Prostate gland (tissue), 2 donors: ENCODE measurements around the gene STKLD1. TPM values are rescaled to one million over a fixed set of nuclear protein-coding genes. Genes with fewer than 3 reads are reported as not detected.

Source experiments
- DNase-seq: peaks from one replicate; pipeline ENCODE4 v3.0.0-alpha.2; 2019; ENCODE audit warnings: low spot score
- H3K27ac ChIP-seq, 2 donors: fragments of 200-600 bp; sonication (generic); 2 replicates each; pipeline ENCODE4 v1.5.1; 2017 to 2019
- H3K27me3 ChIP-seq: fragments of 200-600 bp; sonication (generic); replicated peaks from 2 replicates; pipeline ENCODE4 v1.5.1; 2019; ENCODE audit not compliant: insufficient read depth
- H3K36me3 ChIP-seq, 2 donors: fragments of 200-600 bp; sonication (generic); 1 replicate in 1 of 2; 2 replicates in 1 of 2; pipeline versions ENCODE4 v1.5.1 to v1.8.1; 2017 to 2019
- H3K4me1 ChIP-seq: fragments of 200-600 bp; sonication (generic); replicated peaks from 2 replicates; pipeline ENCODE4 v1.5.1; 2019
- H3K4me3 ChIP-seq, 2 donors: fragments of 200-600 bp; sonication (generic); 2 replicates each; pipeline ENCODE4 v1.5.1; 2017 to 2019
- H3K9me3 ChIP-seq: fragments of 200-600 bp; sonication (generic); 2 replicates; pipeline ENCODE4 v1.5.1; 2017
- POLR2A ChIP-seq: fragments of 450-650 bp; IDR thresholded peaks from one replicate; pipeline ENCODE4 v1.6.1; 2016; ENCODE audit warnings: antibody characterized with exemption, mild to moderate bottlenecking
- POLR2AphosphoS5 ChIP-seq: sonication (generic); formaldehyde crosslinking; IDR thresholded peaks from one replicate; pipeline ENCODE4 v1.6.1; 2017; ENCODE audit warnings: antibody characterized with exemption
- WGBS: methylation state at CpG from one replicate; pipeline ENCODE4 v1.1.5; 2018; 5-methylcytosine and 5-hydroxymethylcytosine counted together
- intact Hi-C: fragments of 100-400 bp; cut with DNase I; formaldehyde crosslinking; loops from one replicate; pipeline ENCODE4 v1.14.2; 2022
- total RNA-seq, 2 donors: library from RNA; depleted of rRNA; stranded (reverse); fragments of >200 nt; gene quantifications; one replicate each; pipeline ENCODE4 v1.1.0, GENCODE V29; 2016
- TF ChIP-seq, protein P1 (sequence below), 4 experiments: fragments of 200-600 bp in 2 of 4; fragments of 450-650 bp in 2 of 4; sonication (generic) in 2 of 4; IDR thresholded peaks; 1 replicate in 3 of 4; 2 replicates in 1 of 4; pipeline ENCODE4 v1.5.1; 2016 to 2019; ENCODE audit warnings: antibody characterized with exemption in 4 of 4, mild to moderate bottlenecking in 2 of 4, moderate library complexity in 2 of 4

STKLD1 gene
- total RNA-seq, 2 donors from 2014 or later: 0.87 to 1.0 TPM

DNA sequence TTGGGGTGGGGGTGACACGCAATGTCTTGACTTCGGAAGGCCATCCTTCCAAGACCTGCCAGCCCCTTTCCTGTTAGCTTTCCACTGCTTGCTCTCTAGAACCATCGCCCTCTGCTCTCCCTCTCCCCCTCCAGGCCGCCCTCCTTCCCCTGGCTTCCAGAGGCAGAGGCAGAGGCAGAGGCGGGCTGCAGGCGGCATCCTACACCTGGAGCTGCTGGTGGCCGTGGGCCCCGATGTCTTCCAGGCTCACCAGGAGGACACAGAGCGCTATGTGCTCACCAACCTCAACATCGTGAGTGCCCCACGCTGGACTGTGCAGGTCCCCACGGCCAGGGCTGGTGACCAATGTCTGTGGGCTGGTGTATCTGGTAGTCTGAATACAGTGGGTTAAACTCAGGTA is 48.0 kb downstream of the STKLD1 start:
- 94% methylated on average over 10 of the region's 12 CpGs for WGBS
- H3K4me1 ChIP-seq: no peaks in the 10 kb centered on the region
- TF ChIP-seq, protein P1, sequence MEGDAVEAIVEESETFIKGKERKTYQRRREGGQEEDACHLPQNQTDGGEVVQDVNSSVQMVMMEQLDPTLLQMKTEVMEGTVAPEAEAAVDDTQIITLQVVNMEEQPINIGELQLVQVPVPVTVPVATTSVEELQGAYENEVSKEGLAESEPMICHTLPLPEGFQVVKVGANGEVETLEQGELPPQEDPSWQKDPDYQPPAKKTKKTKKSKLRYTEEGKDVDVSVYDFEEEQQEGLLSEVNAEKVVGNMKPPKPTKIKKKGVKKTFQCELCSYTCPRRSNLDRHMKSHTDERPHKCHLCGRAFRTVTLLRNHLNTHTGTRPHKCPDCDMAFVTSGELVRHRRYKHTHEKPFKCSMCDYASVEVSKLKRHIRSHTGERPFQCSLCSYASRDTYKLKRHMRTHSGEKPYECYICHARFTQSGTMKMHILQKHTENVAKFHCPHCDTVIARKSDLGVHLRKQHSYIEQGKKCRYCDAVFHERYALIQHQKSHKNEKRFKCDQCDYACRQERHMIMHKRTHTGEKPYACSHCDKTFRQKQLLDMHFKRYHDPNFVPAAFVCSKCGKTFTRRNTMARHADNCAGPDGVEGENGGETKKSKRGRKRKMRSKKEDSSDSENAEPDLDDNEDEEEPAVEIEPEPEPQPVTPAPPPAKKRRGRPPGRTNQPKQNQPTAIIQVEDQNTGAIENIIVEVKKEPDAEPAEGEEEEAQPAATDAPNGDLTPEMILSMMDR (IDR thresholded peaks at IDR 0.05): no peak
- TF ChIP-seq POLR2A (no peak), POLR2AphosphoS5 (no peak)
- no peak for DNase-seq
- no peaks in the 10 kb centered on the region for H3K36me3 ChIP-seq
- intact Hi-C loops: no loop called here
- H3K27ac ChIP-seq: no peak overlapping the region
- H3K9me3 ChIP-seq: no peaks in the 10 kb centered on the region
- H3K27me3 ChIP-seq: no peaks in the 10 kb centered on the region
- H3K4me3 ChIP-seq: no peak overlapping the region

GRCh38 chr9:133425049-133425632 is 49.0 kb downstream of the STKLD1 start:
- DNase-seq: no peak
- H3K4me1 ChIP-seq: no peaks in the 10 kb centered on the region
- H3K27me3 ChIP-seq: no peaks in the 10 kb centered on the region
- 93% methylated on average over 22 of the region's 22 CpGs for WGBS
- H3K4me3 ChIP-seq: no peak overlapping the region
- no peak overlapping the region for H3K27ac ChIP-seq
- TF ChIP-seq POLR2A (no peak), POLR2AphosphoS5 (no peak)
- TF ChIP-seq, protein P1 (IDR thresholded peaks at IDR 0.05): no peak
- H3K9me3 ChIP-seq: no peaks in the 10 kb centered on the region
- no peaks in the 10 kb centered on the region for H3K36me3 ChIP-seq
- intact Hi-C loops: no loop called here

DNA sequence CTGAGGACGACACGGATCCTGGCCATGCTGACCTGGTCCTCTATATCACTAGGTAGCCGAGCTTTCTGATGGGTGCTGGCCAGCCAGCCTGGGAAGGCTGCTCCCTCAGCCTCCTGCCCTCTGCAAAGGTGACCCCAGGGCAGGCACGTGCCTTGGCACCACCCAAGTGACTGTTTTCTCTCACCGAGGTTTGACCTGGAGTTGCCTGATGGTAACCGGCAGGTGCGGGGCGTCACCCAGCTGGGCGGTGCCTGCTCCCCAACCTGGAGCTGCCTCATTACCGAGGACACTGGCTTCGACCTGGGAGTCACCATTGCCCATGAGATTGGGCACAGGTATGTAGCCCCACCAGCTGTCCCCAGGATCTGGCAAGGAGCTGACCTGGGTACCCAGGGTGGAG is 49.8 kb downstream of the STKLD1 start:
- intact Hi-C loops: no loop called here
- Histone ChIP-seq H3K4me3 (no peak overlapping the region), H3K4me1 (no peaks in the 10 kb centered on the region), H3K27ac (no peak overlapping the region), H3K9me3 (no peaks in the 10 kb centered on the region), H3K36me3 (no peaks in the 10 kb centered on the region), H3K27me3 (no peaks in the 10 kb centered on the region)
- no peak for DNase-seq
- 89% methylated on average over 11 of the region's 11 CpGs for WGBS
- TF ChIP-seq POLR2AphosphoS5: no peak
- no peak for TF ChIP-seq POLR2A
- TF ChIP-seq, protein P1 (IDR thresholded peaks at IDR 0.05): no peak

DNA sequence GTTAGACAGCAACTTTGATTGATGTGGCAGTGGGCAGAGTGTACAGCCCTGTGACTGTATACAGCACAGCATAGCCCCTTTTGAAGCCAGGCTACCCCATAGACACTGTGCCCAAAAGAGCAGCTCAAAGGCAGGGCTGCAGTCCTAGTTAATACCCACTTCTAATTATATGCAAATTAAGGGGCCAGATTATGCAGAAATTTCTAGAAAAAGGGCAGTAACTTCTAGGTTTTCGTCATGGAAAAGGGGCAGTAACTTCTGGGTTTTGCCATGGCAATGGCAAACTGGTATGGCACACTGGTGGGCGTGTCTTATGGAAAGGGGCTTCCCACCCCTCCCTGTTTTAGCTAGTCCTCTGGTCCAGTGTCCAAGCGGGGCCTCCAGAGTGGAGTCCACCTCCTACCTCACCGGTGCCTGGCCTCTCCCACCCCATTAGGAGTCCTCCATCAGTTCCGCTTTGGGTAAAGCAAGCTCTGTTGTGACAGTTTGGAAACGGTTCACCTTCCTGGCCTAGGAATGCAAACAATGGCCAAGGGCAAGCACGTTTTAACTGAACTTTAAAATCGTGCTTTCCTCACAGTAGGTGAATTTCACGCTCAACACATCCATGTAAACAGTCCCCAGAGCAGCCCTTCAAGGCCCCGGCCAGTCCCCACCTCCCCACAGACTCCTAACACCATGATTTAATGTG is 51.6 kb downstream of the STKLD1 start:
- WGBS: 60% methylated on average over 10 of the region's 10 CpGs

More for the DNA sequence above, 51.6 kb downstream of the STKLD1 start:
- no peak for DNase-seq
- no peak overlapping the region for H3K27ac ChIP-seq
- no peaks in the 10 kb centered on the region for H3K4me1 ChIP-seq
- H3K9me3 ChIP-seq: no peaks in the 10 kb centered on the region
- H3K36me3 ChIP-seq: no peaks in the 10 kb centered on the region
- TF ChIP-seq POLR2AphosphoS5 (no peak), POLR2A (no peak)
- TF ChIP-seq, protein P1 (IDR thresholded peaks at IDR 0.05): no peak
- intact Hi-C loops: no loop called here
- no peaks in the 10 kb centered on the region for H3K27me3 ChIP-seq
- no peak overlapping the region for H3K4me3 ChIP-seq
